Middle frontal gyrus (tissue), 1 donor: ENCODE measurements around the gene TPR.

Experiments
- DNase-seq: peaks from one replicate; pipeline ENCODE4 v3.0.0-alpha.2; 2015; ENCODE audit warnings: low spot score; ENCODE audit errors: extremely low spot score

TPR gene

GRCh38 chr1:186327331-186327730 is 47.7 kb downstream of the TPR start:
- no peak for DNase-seq

GRCh38 chr1:186326009-186326408 is 49.0 kb downstream of the TPR start:
- no peak for DNase-seq

- no peak for DNase-seq
Measured at GRCh38 chr1:186325239-186325638, 49.8 kb downstream of the TPR start.

- DNase-seq = no peak
Measured at GRCh38 chr1:186323865-186324264, 51.2 kb downstream of the TPR start.

DNA sequence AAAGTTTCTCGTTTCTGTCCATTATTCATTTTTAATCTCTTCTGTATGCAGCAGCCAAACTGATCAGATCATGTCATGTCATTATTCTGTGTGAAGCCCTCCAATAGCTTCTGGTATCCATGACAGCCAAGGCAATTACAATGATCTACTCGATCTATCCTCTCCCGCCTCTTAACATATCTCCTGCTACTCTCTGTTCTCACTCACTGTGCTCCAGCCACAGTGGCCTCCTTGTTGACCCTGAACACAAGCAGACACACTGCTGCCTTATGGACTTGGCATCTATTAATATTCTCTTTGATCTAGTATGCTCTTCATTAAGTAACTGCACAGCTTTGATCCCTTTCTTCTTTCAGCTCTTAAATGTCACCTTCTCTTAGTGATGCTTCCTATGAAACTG is 59.5 kb downstream of the TPR start:
- DNase-seq = no peak

GRCh38 chr1:186311375-186312051 is 63.5 kb downstream of the TPR start:
- no peak for DNase-seq

- no peak for DNase-seq
Measured at GRCh38 chr1:186310307-186310706, 64.7 kb downstream of the TPR start.

GRCh38 chr1:186308264-186309060 is 66.6 kb downstream of the TPR start:
- no peak for DNase-seq

- no peak for DNase-seq
Measured at GRCh38 chr1:186307445-186307844, 67.6 kb downstream of the TPR start.

DNA sequence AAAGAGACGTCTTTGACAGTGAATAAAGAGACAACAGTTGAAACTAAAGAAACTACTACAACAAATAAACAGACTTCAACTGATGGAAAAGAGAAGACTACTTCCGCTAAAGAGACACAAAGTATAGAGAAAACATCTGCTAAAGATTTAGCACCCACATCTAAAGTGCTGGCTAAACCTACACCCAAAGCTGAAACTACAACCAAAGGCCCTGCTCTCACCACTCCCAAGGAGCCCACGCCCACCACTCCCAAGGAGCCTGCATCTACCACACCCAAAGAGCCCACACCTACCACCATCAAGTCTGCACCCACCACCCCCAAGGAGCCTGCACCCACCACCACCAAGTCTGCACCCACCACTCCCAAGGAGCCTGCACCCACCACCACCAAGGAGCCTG is 68.5 kb downstream of the TPR start:
- no peak for DNase-seq

DNA sequence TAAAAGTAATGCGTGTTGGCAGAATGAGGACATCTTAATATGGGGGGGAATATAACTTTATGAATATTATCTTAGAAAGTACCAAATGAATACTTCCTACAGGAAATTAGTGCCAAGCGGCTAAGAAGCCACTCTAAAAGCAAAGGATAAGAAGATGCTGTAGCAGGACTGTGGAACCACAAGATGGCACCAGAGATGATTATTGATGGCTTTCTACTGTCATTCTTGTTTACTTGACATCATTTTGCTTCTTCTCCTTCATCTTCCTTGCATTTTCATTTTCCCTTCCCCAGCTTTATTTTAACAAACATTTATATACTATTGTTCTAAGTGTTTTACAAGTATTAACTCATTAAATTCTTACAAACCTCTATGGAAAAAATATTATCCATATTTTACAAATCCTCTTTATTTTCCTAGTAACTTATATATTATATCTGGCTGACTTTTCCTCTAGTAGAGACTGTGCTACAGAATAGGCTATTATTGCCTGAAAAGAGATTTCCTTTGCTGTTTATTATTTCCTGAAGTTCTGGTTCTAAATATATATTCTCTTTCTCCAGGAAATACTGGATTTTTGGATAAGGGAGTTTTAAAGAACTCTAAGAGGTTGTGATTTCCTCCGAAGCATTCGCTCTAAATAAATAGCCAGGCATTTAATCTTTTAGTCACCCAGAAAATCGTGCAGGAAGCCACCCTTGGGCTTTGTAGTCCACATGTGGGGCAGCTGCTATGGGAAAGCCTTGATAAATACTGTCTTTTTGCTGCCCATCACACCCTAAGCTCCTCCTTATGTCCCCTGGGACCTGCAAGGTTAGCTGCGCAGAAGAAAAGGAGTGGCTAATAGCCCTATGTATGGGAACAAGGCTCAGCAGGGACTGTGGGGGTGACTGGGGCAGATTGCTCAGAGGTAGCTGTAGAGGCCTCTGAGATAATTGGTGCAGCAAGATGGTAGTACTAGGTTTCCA is 69.8 kb downstream of the TPR start:
- no peak for DNase-seq

GRCh38 chr1:186303911-186304310 is 71.1 kb downstream of the TPR start:
- DNase-seq = no peak

- DNase-seq = no peak
Measured at GRCh38 chr1:186302381-186302920, 72.6 kb downstream of the TPR start.

DNA sequence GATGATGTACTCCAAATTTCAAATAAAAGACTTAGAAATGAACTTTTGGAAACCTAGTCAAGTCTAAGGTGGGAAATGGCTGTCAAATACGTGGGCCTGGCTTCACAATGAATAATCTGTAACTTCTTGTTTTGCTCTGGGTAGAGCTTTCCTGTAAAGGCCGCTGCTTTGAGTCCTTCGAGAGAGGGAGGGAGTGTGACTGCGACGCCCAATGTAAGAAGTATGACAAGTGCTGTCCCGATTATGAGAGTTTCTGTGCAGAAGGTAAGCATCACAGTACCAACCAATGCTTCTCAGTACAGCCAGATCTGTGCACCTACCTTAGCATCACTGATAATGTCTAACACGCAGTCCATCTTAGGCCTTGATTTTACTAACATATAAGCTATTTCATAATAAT is 73.6 kb downstream of the TPR start:
- DNase-seq = no peak

DNA sequence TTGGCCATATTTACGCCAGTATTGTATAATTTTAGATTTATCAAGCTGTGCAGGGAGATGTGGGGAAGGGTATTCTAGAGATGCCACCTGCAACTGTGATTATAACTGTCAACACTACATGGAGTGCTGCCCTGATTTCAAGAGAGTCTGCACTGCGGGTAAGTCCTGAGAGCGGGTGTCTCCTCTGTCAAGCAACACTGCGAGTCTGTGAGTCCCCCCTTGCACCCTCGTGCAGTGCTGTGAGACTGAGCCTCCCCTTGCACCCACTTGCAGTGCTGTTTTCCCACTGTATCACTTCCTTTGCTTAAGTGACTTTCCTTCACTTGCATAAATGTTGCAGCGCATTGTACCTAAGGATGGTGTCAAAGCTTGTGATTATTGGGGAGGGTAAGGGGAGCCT is 75.0 kb downstream of the TPR start:
- no peak for DNase-seq

DNA sequence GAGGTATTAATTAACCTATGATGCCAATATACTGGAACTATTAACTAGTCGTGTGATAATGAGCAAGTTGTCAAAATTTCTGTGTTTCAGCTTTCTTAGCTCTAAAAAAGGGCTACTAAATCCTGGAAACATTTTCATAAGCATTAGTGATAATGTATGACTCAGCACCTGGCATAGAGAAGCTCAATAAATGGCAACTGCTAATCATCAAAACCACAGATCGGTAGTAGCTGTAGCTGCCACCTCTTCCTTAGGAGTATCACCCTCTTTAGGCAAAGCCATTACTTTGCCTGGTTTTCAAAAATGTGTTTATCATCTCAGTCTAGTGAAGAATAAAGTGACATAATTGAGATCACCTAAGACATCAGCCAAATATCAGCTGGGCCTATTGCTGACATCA is 75.5 kb downstream of the TPR start:
- DNase-seq = no peak

- no peak for DNase-seq
Measured at GRCh38 chr1:186298851-186299250, 76.2 kb downstream of the TPR start.

GRCh38 chr1:186297439-186298045 is 77.5 kb downstream of the TPR start:
- no peak for DNase-seq

DNA sequence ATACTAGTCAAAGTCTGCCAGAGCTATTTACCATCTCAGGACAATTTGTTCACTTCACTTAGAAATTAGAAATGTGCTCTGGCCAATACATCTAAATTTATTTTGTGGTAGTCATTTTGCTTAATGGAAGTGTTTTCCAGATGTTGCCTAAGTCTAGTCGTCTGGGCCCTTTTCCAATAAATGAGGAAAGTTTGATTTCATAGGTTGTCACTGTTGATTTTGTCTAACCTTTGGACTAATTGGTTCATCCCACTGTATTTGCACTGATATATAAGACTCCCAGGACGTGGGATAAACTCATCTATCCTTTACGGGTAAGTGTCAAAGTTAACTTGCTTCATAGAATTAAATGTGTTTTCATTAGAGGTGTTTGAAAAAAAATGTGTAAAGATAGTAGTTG is 79.1 kb downstream of the TPR start, which contains the start of gene PRG4:
Gene PRG4, plus strand, starts transcription at position 300 of the 400 bp plus-strand sequence.
- DNase-seq = no peak

DNA sequence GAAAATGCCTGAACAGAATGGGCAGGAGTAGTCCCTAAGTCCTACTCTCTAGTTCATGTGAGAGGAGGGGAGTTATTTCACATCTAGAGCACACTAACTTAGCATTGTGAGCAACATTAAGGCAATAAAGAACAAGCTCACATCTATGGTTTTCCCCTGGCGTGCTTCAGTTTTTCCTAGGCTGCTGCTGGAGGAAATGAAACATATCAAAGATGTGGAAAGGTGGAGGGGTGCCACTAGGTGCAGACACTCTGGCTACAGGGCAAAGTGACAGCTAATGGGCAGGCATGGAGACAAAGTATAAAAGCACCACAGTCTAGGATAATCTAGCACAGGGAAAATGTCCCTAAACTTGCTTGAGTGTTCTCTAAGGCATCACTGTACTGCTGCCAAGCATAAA is 82.2 kb downstream of the TPR start:
- DNase-seq = no peak

DNA sequence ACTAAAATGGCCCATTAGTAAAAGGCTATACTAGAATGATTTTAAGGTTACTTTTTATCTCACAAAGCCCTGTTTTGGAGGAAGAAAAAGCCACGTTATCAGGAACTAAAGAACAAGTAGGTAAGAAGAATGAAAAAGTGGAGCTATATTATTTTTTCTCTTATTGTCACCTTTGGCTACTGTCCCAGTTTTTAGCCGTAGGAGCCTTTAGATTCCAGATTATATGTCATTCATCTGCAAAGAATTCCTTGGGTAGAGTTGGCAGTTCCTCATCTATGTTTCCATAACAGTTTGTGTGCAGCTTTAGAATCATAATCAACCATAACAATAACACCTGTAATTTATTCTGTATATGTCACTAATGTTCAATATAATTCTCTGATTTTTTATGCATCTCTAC is 83.8 kb downstream of the TPR start:
- no peak for DNase-seq
